CD14-positive monocyte (primary cell): ENCODE data around the gene CFD. TPM values are rescaled to one million over a fixed set of nuclear protein-coding genes. Genes with fewer than 3 reads are reported as not detected.

Experiments used
- DNase-seq, 3 donors: peaks; one replicate each; pipeline ENCODE4 v3.0.0-alpha.2; 2011 to 2022
- H2AFZ ChIP-seq: 2 replicates; pipeline ENCODE4 v1.6.0; 2012; ENCODE audit warnings: mild to moderate bottlenecking, low read depth, low read length, inconsistent platforms; ENCODE audit not compliant: insufficient read depth, poor library complexity, severe bottlenecking
- H3K27ac ChIP-seq, 2 donors: 1 replicate in 1 of 2; 2 replicates in 1 of 2; pipeline ENCODE4 v1.5.1; 2012 to 2013; ENCODE audit warnings: low read length in 2 of 2, control low read depth in 1 of 2, inconsistent platforms in 1 of 2, low read depth in 1 of 2, mild to moderate bottlenecking in 1 of 2
- H3K27me3 ChIP-seq, 2 donors: one replicate each; pipeline versions ENCODE4 v1.6.0 to v1.6.1; 2011 to 2013; ENCODE audit warnings: low read length in 2 of 2; ENCODE audit not compliant: control insufficient read depth in 2 of 2, insufficient read depth in 2 of 2
- H3K36me3 ChIP-seq, 2 donors: replicated peaks in 1 of 2; 1 replicate in 1 of 2; 2 replicates in 1 of 2; pipeline versions ENCODE4 v1.5.1 to v1.6.1; 2012 to 2013; ENCODE audit warnings: low read length in 2 of 2, control low read depth in 1 of 2, inconsistent platforms in 1 of 2, mild to moderate bottlenecking in 1 of 2; ENCODE audit not compliant: insufficient read depth in 2 of 2, control insufficient read depth in 1 of 2
- H3K4me1 ChIP-seq, 2 donors: 1 replicate in 1 of 2; 2 replicates in 1 of 2; pipeline versions ENCODE4 v1.5.1 to v1.6.1; 2012 to 2013; ENCODE audit warnings: low read length in 2 of 2, control low read depth in 1 of 2, inconsistent platforms in 1 of 2, mild to moderate bottlenecking in 1 of 2, moderate library complexity in 1 of 2; ENCODE audit not compliant: insufficient read depth in 2 of 2, control insufficient read depth in 1 of 2
- H3K4me2 ChIP-seq: replicated peaks from 2 replicates; pipeline ENCODE3; 2012; ENCODE audit warnings: low read length, moderate library complexity, mild to moderate bottlenecking; ENCODE audit not compliant: poor library complexity, severe bottlenecking; ENCODE audit errors: extremely low read depth
- H3K4me3 ChIP-seq, 3 experiments: fragments of 200-600 bp in 1 of 3; sonication (generic) in 1 of 3; replicated peaks in 1 of 3; 1 replicate in 2 of 3; 2 replicates in 1 of 3; pipeline ENCODE4 v1.5.1; 2011 to 2013; ENCODE audit warnings: low read length in 3 of 3, mild to moderate bottlenecking in 3 of 3, control low read depth in 2 of 3, low read depth in 2 of 3, inconsistent platforms in 1 of 3, moderate library complexity in 1 of 3
- H3K79me2 ChIP-seq: 2 replicates; pipeline ENCODE4 v1.6.0; 2012; ENCODE audit warnings: mild to moderate bottlenecking, control low read depth, inconsistent platforms, low read length, moderate library complexity; ENCODE audit not compliant: insufficient read depth
- H3K9ac ChIP-seq: 2 replicates; pipeline ENCODE4 v1.6.0; 2017; ENCODE audit warnings: low read length, mild to moderate bottlenecking; ENCODE audit not compliant: insufficient read depth, poor library complexity, severe bottlenecking
- H3K9me3 ChIP-seq, 2 donors: replicated peaks in 1 of 2; 1 replicate in 1 of 2; 2 replicates in 1 of 2; pipeline versions ENCODE4 v1.5.1 to v1.6.1; 2012 to 2013; ENCODE audit warnings: low read length in 2 of 2, control low read depth in 1 of 2; ENCODE audit not compliant: control insufficient read depth in 1 of 2, insufficient read depth in 1 of 2
- H4K20me1 ChIP-seq: 2 replicates; pipeline ENCODE4 v1.6.0; 2012; ENCODE audit warnings: mild to moderate bottlenecking, low read length, control low read depth, moderate library complexity; ENCODE audit not compliant: insufficient read depth
- H3K27ac Mint-ChIP-seq, 7 donors: one replicate each; pipeline ENCODE4 v1.8.0; 2020; ENCODE audit warnings: mild to moderate bottlenecking in 7 of 7, mixed read lengths in 7 of 7, moderate library complexity in 6 of 7, inconsistent platforms in 2 of 7
- H3K27me3 Mint-ChIP-seq, 3 donors: one replicate each; pipeline ENCODE4 v1.8.0; 2021 to 2022; ENCODE audit warnings: low read depth in 3 of 3, mild to moderate bottlenecking in 3 of 3, mixed read lengths in 3 of 3, moderate library complexity in 3 of 3, inconsistent platforms in 1 of 3
- H3K36me3 Mint-ChIP-seq, 2 donors: one replicate each; pipeline ENCODE4 v1.8.0; 2020; ENCODE audit warnings: mixed read lengths in 2 of 2, inconsistent platforms in 1 of 2, mild to moderate bottlenecking in 1 of 2
- H3K4me1 Mint-ChIP-seq: one replicate; pipeline ENCODE4 v1.8.0; 2020; ENCODE audit warnings: mild to moderate bottlenecking, mixed read lengths
- H3K4me3 Mint-ChIP-seq, 2 donors: one replicate each; pipeline ENCODE4 v1.8.0; 2020; ENCODE audit warnings: mild to moderate bottlenecking in 2 of 2, mixed read lengths in 2 of 2, moderate library complexity in 1 of 2
- H3K9me3 Mint-ChIP-seq, 7 donors: one replicate each; pipeline ENCODE4 v1.8.0; 2020 to 2022; ENCODE audit warnings: mixed read lengths in 7 of 7, mild to moderate bottlenecking in 6 of 7, moderate library complexity in 6 of 7, inconsistent platforms in 2 of 7
- CTCF ChIP-seq: fragments of 200-600 bp; IDR thresholded peaks from one replicate; pipeline ENCODE4 v1.8.0; 2022; ENCODE audit warnings: antibody characterized with exemption, mild to moderate bottlenecking
- WGBS: methylation state at CpG from one replicate; pipeline ENCODE4 v1.1.5; 2013; ENCODE audit warnings: missing lambda C conversion rate; ENCODE audit not compliant: insufficient coverage; 5-methylcytosine and 5-hydroxymethylcytosine counted together
- intact Hi-C, 2 donors: fragments of 100-400 bp; cut with micrococcal nuclease; formaldehyde crosslinking; loops; one replicate each; pipeline versions ENCODE4 v1.15.0 to v1.15.1; 2023
- polyA plus RNA-seq, 3 donors: library from polyadenylated mRNA; depleted of rRNA in 1 of 3; unstranded in 2 of 3; stranded (reverse) in 1 of 3; fragments of 300-500 nt in 2 of 3; fragments of >200 nt in 1 of 3; fragmentation: Illumina TruSeq in 2 of 3; gene quantifications; 1 replicate in 2 of 3; 2 replicates in 1 of 3; pipeline ENCODE4 v1.2.3, GENCODE V29; 2012 to 2021

The CFD gene
- polyA plus RNA-seq, 3 donors = 272 to 862 (median 654) TPM

GRCh38 chr19:881385-882071, 22.1 kb downstream of the CFD start:
- H3K9me3 ChIP-seq = no peaks in the 10 kb centered on the region
- no peak overlapping the region for H3K4me3 Mint-ChIP-seq
- H2AFZ ChIP-seq = no peak overlapping the region
- no peak overlapping the region for H3K9ac ChIP-seq
- no peaks in the 10 kb centered on the region for H3K27me3 ChIP-seq
- H3K4me1 ChIP-seq = no peaks in the 10 kb centered on the region
- peaks cover 10% of the 10 kb centered on the region for H4K20me1 ChIP-seq
- WGBS = 97% methylated on average over 30 of the region's 34 CpGs
- peaks cover 0 to 3% (median 0%) of the 10 kb centered on the region in 7 donors for H3K9me3 Mint-ChIP-seq
- no peaks in the 10 kb centered on the region for H3K27me3 Mint-ChIP-seq
- peaks cover 56 to 57% of the 10 kb centered on the region in 2 donors for H3K36me3 ChIP-seq
- H3K79me2 ChIP-seq = no peaks in the 10 kb centered on the region
- H3K4me3 ChIP-seq = no peak overlapping the region
- peaks cover 56 to 88% of the 10 kb centered on the region in 2 donors for H3K36me3 Mint-ChIP-seq
- no peaks in the 10 kb centered on the region for H3K4me1 Mint-ChIP-seq
- intact Hi-C loops = no loop called here
- DNase-seq = no peak
- H3K27ac Mint-ChIP-seq = no peak overlapping the region
- no peak overlapping the region for H3K4me2 ChIP-seq
- no peak for TF ChIP-seq CTCF
- no peak overlapping the region for H3K27ac ChIP-seq

GRCh38 chr19:882871-883497, 23.5 kb downstream of the CFD start:
- no peaks in the 10 kb centered on the region for H3K79me2 ChIP-seq
- no peak overlapping the region for H3K4me3 ChIP-seq
- Mint-ChIP-seq H3K9me3 (peaks cover 0 to 3% (median 0%) of the 10 kb centered on the region in 7 donors), H3K36me3 (peaks cover 64 to 92% of the 10 kb centered on the region in 2 donors), H3K27ac (no peak overlapping the region), H3K4me3 (no peak overlapping the region), H3K4me1 (no peaks in the 10 kb centered on the region), H3K27me3 (no peaks in the 10 kb centered on the region)
- 100% methylated on average over 4 of the region's 30 CpGs for WGBS
- H3K36me3 ChIP-seq = peaks cover 56 to 68% of the 10 kb centered on the region in 2 donors
- no peak for TF ChIP-seq CTCF
- intact Hi-C loops = no loop called here
- no peak overlapping the region for H3K9ac ChIP-seq
- peaks cover 10% of the 10 kb centered on the region for H4K20me1 ChIP-seq
- H3K9me3 ChIP-seq = no peaks in the 10 kb centered on the region
- H3K4me1 ChIP-seq = no peaks in the 10 kb centered on the region
- DNase-seq = no peak
- H2AFZ ChIP-seq = no peak overlapping the region
- no peak overlapping the region for H3K27ac ChIP-seq
- H3K4me2 ChIP-seq = no peak overlapping the region
- H3K27me3 ChIP-seq = no peaks in the 10 kb centered on the region
